ENCODE data around the gene NALCN. TPM values are rescaled to one million over a fixed set of nuclear protein-coding genes. Genes with fewer than 3 reads are reported as not detected.
A peak's percentile ranks its signal among the peaks of the same experiment; 100 is the strongest.

NALCN gene
- total RNA-seq (2014; rRNA removed; shearing (Covaris generic)), result 0.17 and 1.4 TPM in 2 replicates

DNA sequence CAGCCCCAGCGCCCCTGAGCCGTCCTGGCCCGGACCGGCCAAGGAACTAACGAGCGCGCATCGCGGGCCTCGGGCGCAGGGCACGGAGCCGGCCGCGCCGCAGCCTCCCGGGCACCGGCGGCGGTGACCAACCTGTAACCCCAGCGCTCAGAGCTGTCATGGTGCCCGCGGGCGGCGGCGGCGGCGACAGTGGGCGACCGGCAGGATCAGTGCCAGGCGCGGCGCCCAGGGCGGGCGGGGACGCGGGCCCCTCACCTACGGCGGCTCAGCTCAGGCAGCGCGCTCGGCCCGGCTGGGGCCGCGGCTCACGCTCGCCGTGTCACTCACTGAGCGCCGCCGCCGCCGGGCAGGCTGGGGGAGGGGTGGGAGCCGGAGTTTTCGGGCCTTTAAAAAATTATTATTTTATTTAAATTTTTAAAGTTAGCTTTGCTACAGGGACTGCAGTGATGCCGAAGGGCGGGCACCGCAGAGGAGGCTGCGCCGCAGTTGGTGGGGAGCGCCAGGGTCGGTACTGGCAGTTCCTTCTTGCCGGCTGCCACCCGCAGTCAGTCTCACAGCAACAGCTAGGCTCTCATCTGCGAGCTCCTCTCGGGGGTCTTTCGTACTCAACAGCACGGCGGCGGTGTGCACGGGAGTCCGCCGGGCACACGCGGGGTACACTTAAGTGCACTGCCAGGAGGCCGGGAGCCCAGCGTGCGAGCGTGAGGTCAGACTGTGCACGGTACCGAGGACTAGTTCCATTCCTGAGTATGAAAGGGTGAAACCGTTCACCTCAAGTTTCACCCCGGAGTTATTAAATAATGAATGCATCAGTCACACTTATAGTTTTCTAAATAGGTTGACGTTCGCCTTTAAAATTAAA lies at the start of gene NALCN:
NALCN (minus strand) TSS at position 328 of the 862 bp plus-strand sequence. CDS start 17,382 bp downstream, outside the sequence.
- DNase-seq (ENCODE audit: low read depth), result peak; percentile 26

- DNase-seq (ENCODE audit: low read depth), result peak; percentile 58
These were observed 49.6 kb upstream of the NALCN start for GRCh38 chr13:101465877-101466276.

GRCh38 chr13:101457176-101457575 lies 40.9 kb upstream of the NALCN start:
- DNase-seq (ENCODE audit: low read depth), result no peak

DNA sequence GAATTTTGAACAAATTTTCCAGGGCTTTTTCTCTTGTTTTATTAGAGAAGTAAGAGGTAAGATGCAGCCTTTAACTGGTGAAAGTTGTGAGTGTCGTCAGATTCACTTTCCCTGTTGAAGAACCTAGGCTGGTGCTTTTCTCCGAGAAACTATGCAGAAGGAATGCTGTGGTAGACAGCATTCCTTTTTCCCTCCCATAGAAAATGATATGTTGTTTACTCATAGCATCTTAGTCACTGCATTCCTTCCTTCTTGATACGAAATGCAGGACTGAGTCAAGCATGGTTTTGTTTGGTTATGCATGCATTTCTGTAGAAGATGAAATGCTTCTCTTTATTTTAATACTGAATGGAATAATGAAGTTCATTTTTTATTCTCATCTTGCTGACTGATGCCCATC lies 39.6 kb upstream of the NALCN start:
- peak; percentile 92 for DNase-seq (ENCODE audit: low read depth)

DNA sequence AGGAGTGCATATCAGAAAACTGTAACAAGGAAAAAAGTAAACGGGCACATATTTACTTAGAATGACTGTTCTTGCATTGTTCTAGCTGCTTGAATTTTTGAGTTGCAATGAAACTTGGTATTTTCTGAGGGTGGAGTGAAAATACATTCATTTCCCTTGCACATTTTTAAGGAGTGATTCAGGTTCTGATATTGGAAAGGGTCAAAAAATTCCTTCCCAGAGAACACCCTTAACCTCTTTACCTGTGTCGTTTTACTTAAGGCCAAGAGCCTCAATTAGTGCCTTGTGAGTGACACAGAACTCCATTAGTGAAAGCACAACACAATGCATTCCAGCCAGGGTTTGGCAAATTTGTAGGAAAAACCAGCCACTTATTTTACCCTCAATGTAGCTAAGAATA lies 38.5 kb upstream of the NALCN start:
- DNase-seq (ENCODE audit: low read depth), result peak; percentile 38

- peak; percentile 25 for DNase-seq (ENCODE audit: low read depth)
These were observed 37.5 kb upstream of the NALCN start for GRCh38 chr13:101453784-101454201.

GRCh38 chr13:101452519-101453485 lies 36.5 kb upstream of the NALCN start, which contains the start of gene ITGBL1:
Gene ITGBL1, plus strand, starts transcription at chr13:101452675. Its CDS starts 159 bp downstream, at chr13:101452834.
- DNase-seq (ENCODE audit: low read depth), result peak; percentile 29

DNA sequence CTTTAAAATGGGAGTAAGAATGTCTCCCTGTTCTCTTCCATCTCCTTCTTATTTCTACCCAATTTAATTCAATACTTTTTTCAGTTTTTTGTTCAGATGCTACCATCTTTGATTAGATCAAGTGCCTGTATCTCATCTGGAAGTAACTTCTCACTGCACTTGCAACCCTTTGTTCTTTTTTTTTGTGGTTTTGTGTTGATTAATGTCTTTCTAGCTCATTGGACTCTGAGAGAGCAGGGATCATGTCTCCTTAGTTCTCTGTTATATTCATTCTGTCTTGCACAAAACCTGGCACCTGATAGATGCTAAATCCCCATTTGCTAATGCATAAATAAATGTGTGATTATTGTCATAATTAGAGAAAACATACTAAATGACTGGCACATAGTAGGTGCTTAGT lies 35.3 kb upstream of the NALCN start:
- DNase-seq (ENCODE audit: low read depth), result peak; percentile 39

DNA sequence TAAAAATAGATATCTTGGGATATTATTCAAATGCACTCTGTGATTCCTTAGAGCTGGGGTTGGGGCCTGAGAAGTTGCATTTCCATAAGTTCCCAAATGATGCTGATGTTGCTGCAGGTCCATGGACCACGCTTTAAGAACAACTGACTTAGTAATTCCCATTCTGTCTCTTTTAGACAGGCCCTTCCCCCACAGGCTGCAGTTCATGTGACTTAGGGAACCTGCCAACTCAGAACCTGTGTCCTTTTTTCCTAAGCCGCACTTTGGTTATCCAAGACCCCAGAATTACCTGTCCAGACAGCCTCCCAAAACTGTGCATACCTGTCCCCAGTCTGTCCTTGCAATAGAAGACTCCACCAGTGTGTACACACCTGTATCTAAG lies 34.4 kb upstream of the NALCN start:
- no peak for DNase-seq (ENCODE audit: low read depth)

GRCh38 chr13:101449790-101450748 lies 33.8 kb upstream of the NALCN start:
- DNase-seq (ENCODE audit: low read depth), result peak; percentile 90

DNA sequence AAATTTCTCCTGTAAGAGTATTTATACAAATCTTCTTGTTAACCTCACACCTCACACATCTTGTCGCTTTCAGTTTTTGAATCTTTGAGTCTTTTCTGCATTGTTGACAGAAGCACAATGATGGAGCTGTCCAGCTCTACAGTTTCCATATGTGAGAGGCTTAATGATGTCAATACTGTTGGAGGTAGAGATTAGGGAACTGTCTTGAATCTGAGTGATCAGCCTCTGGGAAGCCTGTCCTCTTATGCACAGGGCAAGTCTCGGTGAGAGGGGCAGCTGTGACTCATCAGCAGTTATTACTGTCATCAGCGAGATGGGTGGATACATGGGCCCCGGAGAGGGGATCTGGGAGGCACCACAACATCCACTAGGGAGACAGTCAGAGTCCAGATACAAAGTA lies 31.5 kb upstream of the NALCN start:
- DNase-seq (ENCODE audit: low read depth), result no peak

GRCh38 chr13:101434486-101434885 lies 18.2 kb upstream of the NALCN start:
- no peak for DNase-seq (ENCODE audit: low read depth)

DNA sequence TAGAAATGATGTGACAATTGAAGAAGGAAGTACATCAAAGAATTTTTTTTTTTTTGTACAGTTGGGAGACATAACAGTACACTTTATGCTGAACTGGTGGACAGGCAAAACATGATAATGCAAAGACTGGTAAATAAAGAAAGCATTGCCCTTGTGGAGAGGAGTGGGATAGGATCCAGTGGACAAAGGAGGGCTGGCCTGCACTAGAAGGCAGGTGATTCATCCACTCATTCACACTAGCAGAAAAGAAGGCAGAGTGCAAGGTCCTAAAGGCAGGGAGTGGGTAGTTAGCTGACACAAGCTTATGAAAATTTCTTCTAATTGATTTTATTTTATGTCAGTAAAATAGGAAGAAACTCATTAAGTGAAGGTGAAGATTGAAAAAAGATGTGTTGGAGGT lies 17.6 kb upstream of the NALCN start:
- no peak for DNase-seq (ENCODE audit: low read depth)

DNA sequence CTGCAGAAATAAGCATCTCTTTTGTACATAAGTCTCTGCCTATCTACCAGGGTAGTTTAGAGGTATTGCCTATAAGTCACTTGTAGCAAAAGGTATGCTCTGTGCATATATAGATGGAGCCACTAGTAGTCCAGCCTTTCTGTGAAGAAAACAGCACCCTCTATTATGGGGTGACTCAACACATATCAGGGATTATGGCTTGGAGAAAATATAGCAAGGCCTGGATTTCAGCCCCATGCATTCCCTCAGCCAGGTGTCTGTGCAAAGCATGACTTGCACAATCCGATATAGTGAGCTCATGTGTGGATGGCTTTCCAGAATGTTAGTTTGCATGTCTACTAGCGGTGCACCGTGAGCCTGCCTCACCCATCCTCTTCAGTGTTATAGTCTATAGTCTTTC lies 13.4 kb upstream of the NALCN start:
- DNase-seq (ENCODE audit: low read depth), result no peak

- no peak for DNase-seq (ENCODE audit: low read depth)
These were observed 9.3 kb upstream of the NALCN start for GRCh38 chr13:101425623-101426022.

GRCh38 chr13:101425156-101425471 lies 8.8 kb upstream of the NALCN start:
- no peak for DNase-seq (ENCODE audit: low read depth)

GRCh38 chr13:101424381-101425155 lies 8.3 kb upstream of the NALCN start:
- peak; percentile 53 for DNase-seq (ENCODE audit: low read depth)

DNA sequence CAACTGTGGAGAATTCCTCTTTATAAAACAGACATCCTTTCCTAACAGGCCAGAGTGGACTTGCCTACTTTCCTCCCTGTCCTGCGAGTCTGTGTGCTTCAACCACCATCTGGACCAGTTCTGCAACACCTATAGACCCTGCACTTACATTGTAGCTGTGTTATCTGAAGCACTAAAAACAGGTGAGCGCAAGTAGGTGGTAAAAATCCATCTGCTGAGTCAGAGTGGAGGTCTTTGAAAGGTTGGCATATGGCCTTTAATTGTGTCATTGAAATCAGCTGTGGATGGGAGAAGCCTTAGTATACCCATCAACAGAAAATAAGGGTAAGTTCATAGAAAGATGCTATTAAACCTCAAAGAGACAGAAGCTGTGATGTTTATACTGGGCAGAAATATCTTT lies 7.6 kb upstream of the NALCN start:
- no peak for DNase-seq (ENCODE audit: low read depth)

DNA sequence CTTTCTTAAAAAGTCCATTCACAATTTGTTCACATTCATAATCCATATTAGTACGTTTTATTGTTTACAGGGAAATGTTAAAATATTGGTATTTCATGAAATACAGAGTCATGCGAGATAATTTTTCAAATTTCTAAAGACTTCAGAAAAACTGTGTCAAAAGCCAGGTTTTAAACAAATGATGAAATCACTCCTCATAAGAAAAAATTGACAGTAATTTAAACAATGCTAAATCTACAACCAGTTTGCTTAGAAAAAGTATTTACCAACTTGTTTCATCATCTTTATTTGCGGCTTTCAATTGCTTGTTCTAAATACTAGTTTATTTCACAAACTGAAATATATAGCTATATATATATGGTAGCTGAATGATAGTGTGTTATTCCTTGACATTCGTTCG lies 1.2 kb upstream of the NALCN start:
- DNase-seq (ENCODE audit: low read depth), result no peak

DNA sequence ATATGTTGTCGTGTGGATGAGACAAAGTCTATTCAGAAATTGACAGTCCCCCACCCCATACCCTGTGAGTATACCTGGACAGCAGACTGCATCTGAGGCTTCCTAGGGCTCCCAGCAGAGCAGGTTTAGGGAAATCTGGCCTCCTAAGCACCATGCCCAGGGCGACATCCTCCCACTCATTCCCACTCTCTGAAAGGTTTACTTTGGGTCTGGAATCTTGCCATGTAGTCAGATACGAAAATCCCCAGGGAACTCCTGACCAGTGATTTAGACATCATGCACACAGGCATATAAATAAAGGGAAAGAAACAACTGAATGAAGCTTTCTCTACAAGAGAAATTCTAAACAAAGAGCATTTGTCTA lies 717 bp upstream of the NALCN start:
- peak; percentile 74 for DNase-seq (ENCODE audit: low read depth)

Data from M059J (cell line).